Measurements from ENCODE around the gene UBE2D3.

UBE2D3 gene

DNA sequence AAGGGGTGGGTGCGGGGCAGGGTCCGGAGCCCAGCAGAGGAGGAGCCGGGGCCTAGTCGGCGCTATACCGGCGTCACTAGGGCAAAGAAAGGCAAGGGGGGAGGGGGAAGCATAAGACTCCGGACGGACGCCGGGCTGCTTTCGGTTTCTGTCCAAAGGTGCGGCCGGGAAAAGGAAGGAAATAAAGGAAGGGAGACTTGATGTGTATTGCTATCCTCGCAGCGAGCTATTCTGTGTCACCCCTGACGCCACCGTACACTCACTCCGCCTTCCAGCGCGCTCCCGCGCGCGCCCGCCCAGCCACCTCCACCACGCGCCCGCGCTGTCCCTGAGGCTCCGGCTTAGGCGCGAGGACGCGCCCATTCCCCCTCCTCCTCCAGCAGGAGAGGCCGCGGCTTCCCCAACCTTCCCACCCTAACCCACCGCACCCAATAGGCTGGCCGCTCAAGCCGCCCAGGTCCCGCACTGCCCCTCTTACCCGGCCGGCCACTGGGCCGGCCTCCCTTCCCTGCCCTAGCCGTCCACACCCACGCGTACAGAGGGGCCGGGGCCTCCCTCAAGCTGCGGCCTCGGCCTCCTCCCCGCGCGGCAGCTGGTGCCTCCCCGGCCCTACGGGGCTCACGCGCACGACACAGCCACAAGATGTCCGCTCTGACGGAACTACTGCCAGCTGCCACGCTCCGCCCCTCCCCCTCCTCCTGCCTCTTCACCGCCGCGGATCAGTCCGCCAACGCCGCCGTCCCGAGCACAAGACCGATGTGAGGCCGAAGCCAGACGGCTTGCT, at the start of gene UBE2D3:
Gene UBE2D3 (minus strand): TSS at position 662 of the 784 bp plus-strand sequence. CDS start 1,043 bp downstream, outside the sequence.
- TF ChIP-seq, protein P1, sequence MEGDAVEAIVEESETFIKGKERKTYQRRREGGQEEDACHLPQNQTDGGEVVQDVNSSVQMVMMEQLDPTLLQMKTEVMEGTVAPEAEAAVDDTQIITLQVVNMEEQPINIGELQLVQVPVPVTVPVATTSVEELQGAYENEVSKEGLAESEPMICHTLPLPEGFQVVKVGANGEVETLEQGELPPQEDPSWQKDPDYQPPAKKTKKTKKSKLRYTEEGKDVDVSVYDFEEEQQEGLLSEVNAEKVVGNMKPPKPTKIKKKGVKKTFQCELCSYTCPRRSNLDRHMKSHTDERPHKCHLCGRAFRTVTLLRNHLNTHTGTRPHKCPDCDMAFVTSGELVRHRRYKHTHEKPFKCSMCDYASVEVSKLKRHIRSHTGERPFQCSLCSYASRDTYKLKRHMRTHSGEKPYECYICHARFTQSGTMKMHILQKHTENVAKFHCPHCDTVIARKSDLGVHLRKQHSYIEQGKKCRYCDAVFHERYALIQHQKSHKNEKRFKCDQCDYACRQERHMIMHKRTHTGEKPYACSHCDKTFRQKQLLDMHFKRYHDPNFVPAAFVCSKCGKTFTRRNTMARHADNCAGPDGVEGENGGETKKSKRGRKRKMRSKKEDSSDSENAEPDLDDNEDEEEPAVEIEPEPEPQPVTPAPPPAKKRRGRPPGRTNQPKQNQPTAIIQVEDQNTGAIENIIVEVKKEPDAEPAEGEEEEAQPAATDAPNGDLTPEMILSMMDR (conservative IDR thresholded peaks at IDR 0.05; ENCODE audit: low read depth): no peak
- peak within 1 kb of the TSS; percentile 99 for H3K27ac ChIP-seq
- DNase-seq (ENCODE audit: low spot score): peak; percentile 59
- ChIA-PET POLR2A (ENCODE audit: low non-redundant PET) (interaction anchor here (0.6 to 1.1 kb wide), 5 partner anchors 42 to 215 kb away, joined by 3 to 10 read pairs (median 3); partner anchors contain the start of gene CISD2), CTCF (no interaction called here)

GRCh38 chr4:102871772-102872171, 44.4 kb upstream of the UBE2D3 start:
- no peak overlapping the region for H3K27ac ChIP-seq
- ChIA-PET POLR2A (ENCODE audit: low non-redundant PET) (no interaction called here), CTCF (no interaction called here)
- DNase-seq (ENCODE audit: low spot score): no peak
- TF ChIP-seq, protein P1 (conservative IDR thresholded peaks at IDR 0.05; ENCODE audit: low read depth): no peak

GRCh38 chr4:102869569-102870197, 42.3 kb upstream of the UBE2D3 start:
- TF ChIP-seq, protein P1 (conservative IDR thresholded peaks at IDR 0.05; ENCODE audit: low read depth): no peak
- ChIA-PET POLR2A (ENCODE audit: low non-redundant PET) (interaction anchor here (1.2 to 1.5 kb wide), 2 partner anchors 41 to 42 kb away, joined by 3 to 10 read pairs; partner anchors contain the start of gene UBE2D3), CTCF (interaction anchor here (0.6 to 0.7 kb wide), 2 partner anchors 52 to 149 kb away, joined by 3 read pairs; no protein-coding TSS in a partner anchor)
- DNase-seq (ENCODE audit: low spot score): peak; percentile 22
- peak overlapping the region; percentile 97 for H3K27ac ChIP-seq

DNA sequence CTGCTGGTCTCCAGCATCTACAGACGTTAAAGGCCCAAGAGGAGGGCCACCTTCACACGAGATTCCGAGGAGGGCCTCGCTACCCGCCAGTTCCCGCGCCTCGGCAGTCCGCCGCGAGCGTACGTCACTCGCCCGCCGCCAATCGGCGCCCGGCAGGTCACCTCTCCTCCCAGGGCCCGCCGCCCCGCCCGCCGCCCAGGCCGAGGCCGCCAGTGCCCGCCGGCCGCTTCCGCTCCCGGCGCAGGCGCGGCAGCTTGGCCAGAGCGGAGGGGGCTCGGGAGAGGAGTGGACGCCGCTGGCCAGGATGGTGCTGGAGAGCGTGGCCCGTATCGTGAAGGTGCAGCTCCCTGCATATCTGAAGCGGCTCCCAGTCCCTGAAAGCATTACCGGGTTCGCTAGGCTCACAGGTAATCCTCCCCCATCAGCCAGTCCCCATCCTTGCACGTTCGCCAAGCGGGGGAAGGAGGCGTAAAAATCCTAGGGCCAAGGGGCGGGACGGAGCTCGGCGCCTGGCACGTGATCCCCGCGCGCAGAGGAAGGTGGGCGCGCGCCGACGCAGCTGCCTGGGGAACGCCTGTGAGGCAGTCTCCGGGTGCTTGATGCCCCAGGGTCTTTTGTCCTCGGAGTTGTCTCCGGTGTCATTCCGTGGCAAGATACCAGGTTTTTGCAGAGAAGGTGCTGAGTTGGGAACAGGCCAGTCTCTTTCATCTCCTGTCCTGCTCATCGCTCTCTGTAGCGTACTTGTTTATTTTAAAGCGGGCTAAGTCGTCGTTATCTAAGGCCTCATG, 41.6 kb upstream of the UBE2D3 start, which contains the start of gene CISD2:
Gene CISD2 (plus strand): TSS at position 212 of the 788 bp plus-strand sequence. CDS start 93 bp downstream, at position 305.
- peak within 1 kb of the TSS; percentile 97 for H3K27ac ChIP-seq
- TF ChIP-seq, protein P1 (conservative IDR thresholded peaks at IDR 0.05; ENCODE audit: low read depth): no peak
- peak; percentile 89 for DNase-seq (ENCODE audit: low spot score)
- ChIA-PET POLR2A (ENCODE audit: low non-redundant PET) (interaction anchor here (1.2 to 1.5 kb wide), 2 partner anchors 40 to 41 kb away, joined by 3 to 10 read pairs; partner anchors contain the start of gene UBE2D3), CTCF (interaction anchor here (0.6 to 0.7 kb wide), 3 partner anchors 51 to 150 kb away, joined by 3 read pairs; no protein-coding TSS in a partner anchor)

DNA sequence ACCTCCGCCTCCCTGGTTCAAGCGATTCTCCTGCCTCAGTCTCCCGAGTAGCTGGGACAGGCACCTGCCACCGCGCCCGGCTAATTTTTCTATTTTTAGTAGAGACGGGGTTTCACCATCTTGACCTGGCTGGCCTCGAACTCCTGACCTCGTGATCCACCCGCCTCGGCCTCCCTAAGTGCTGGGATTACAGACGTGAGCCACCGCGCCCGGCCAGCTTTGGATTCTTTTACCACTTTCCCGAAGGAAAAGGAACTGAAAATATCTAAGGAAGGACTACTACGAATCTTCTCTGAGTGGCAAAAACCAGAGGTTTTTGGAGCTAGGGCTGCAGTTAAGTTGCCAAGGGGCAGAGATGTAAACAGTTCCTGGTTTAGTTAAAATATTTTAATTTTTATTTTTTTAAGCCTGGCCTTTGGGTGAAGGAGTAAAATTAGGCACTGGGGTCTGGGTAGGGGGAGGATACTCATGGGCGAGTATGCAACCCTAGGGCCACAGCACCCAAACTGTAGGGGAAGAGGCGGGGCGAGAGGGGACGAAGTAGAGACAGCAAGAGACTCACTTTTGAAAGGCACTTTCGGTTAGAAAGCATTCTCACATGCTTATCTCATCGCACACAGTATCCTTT, 40.9 kb upstream of the UBE2D3 start:
- DNase-seq (ENCODE audit: low spot score): no peak
- TF ChIP-seq, protein P1 (conservative IDR thresholded peaks at IDR 0.05; ENCODE audit: low read depth): no peak

More for the DNA sequence above, 40.9 kb upstream of the UBE2D3 start:
- POLR2A ChIA-PET (ENCODE audit: low non-redundant PET): interaction anchor here (1.2 kb wide), 1 partner anchor 39 kb away, joined by 3 read pairs; no protein-coding TSS in a partner anchor
- peak overlapping the region; percentile 97 for H3K27ac ChIP-seq
- CTCF ChIA-PET: interaction anchor here (0.5 to 1.0 kb wide), 3 partner anchors 40 to 522 kb away, joined by 3 to 5 read pairs (median 3); no protein-coding TSS in a partner anchor
